IMR-90 (cell line): ENCODE data around the gene LRRC56. TPM values are rescaled to one million over a fixed set of nuclear protein-coding genes. Genes with fewer than 3 reads are reported as not detected.

Experiments
- ATAC-seq: fragments of 200-7000 bp; cut with Tn5 transposase; 2 replicates; pipeline ENCODE4 v1.9.1; 2020; ENCODE audit warnings: low read depth, mild to moderate bottlenecking, moderate library complexity
- BruUV-seq: library from RNA; stranded (reverse); fragments of 400-500 nt; replicated peaks from 2 replicates; lab custom pipeline; 2021; lab: Mats Ljungman, UMichigan
- CTCF ChIA-PET: fragments of 300-600 bp; formaldehyde crosslinking; extraction: SDS; loops from one replicate; lab custom pipeline; 2021; ENCODE audit warnings: antibody characterized with exemption; lab: Yijun Ruan, JAX
- POLR2A ChIA-PET: fragments of 300-600 bp; sonication (Branson Sonifier 250); formaldehyde crosslinking; loops from one replicate; lab custom pipeline; 2022; ENCODE audit warnings: antibody characterized with exemption; ENCODE audit not compliant: unreplicated experiment; lab: Charles Lee
- DNase-seq: peaks from one replicate; pipeline ENCODE4 v3.0.0; 2013
- H2AFZ ChIP-seq: replicated peaks from 2 replicates; pipeline ENCODE3; 2013; ENCODE audit warnings: low read length, mild to moderate bottlenecking; ENCODE audit not compliant: poor library complexity
- H2AK5ac ChIP-seq: 2 replicates; pipeline ENCODE4 v1.6.1; 2013; ENCODE audit warnings: low read depth, low read length, inconsistent platforms
- H2AK9ac ChIP-seq: replicated peaks from 2 replicates; pipeline ENCODE3; 2013; ENCODE audit warnings: mild to moderate bottlenecking, low read depth, low read length, moderate library complexity; ENCODE audit not compliant: poor library complexity
- H2BK120ac ChIP-seq: 2 replicates; pipeline ENCODE4 v1.6.1; 2013; ENCODE audit warnings: low read depth, low read length, inconsistent platforms
- H2BK15ac ChIP-seq: 3 replicates; pipeline ENCODE4 v1.6.1; 2013; ENCODE audit warnings: low read depth, low read length, inconsistent platforms
- H2BK20ac ChIP-seq: 2 replicates; pipeline ENCODE4 v1.6.1; 2013; ENCODE audit warnings: low read depth, mild to moderate bottlenecking, inconsistent platforms, low read length, moderate library complexity
- H2BK5ac ChIP-seq: 2 replicates; pipeline ENCODE4 v1.6.1; 2013; ENCODE audit warnings: mild to moderate bottlenecking, low read depth, low read length, inconsistent platforms; ENCODE audit not compliant: poor library complexity, severe bottlenecking
- H3K14ac ChIP-seq: replicated peaks from 2 replicates; pipeline ENCODE4 v1.6.1; 2013; ENCODE audit warnings: low read depth, low read length, inconsistent platforms
- H3K18ac ChIP-seq: 2 replicates; pipeline ENCODE4 v1.6.1; 2013; ENCODE audit warnings: low read depth, low read length, control low read depth
- H3K23ac ChIP-seq: 2 replicates; pipeline ENCODE4 v1.6.1; 2013; ENCODE audit warnings: low read depth, low read length, inconsistent platforms
- H3K27ac ChIP-seq: 2 replicates; pipeline ENCODE4 v1.5.1; 2013; ENCODE audit warnings: mild to moderate bottlenecking, control low read depth, low read length; ENCODE audit not compliant: insufficient read depth
- H3K27me3 ChIP-seq: 2 replicates; pipeline ENCODE4 v1.6.1; 2013; ENCODE audit warnings: low read length; ENCODE audit not compliant: control insufficient read depth, insufficient read depth
- H3K36me3 ChIP-seq: 2 replicates; pipeline ENCODE4 v1.6.1; 2013; ENCODE audit warnings: low read length, mixed read lengths; ENCODE audit not compliant: control insufficient read depth, insufficient read depth
- H3K4ac ChIP-seq: 2 replicates; pipeline ENCODE4 v1.6.1; 2013; ENCODE audit warnings: low read depth, low read length, inconsistent platforms
- H3K4me1 ChIP-seq: 2 replicates; pipeline ENCODE4 v1.6.1; 2013; ENCODE audit warnings: low read length, mixed read lengths; ENCODE audit not compliant: control insufficient read depth, insufficient read depth
- H3K4me2 ChIP-seq: 2 replicates; pipeline ENCODE4 v1.6.1; 2013; ENCODE audit warnings: low read depth, mild to moderate bottlenecking, control low read depth, low read length, moderate library complexity
- H3K4me3 ChIP-seq: 2 replicates; pipeline ENCODE4 v1.5.1; 2013; ENCODE audit warnings: low read depth, mild to moderate bottlenecking, control low read depth, low read length, moderate library complexity; ENCODE audit not compliant: insufficient read depth
- H3K56ac ChIP-seq: 2 replicates; pipeline ENCODE4 v1.6.1; 2013; ENCODE audit warnings: low read length, inconsistent platforms; ENCODE audit not compliant: insufficient read depth; ENCODE audit errors: extremely low read depth
- H3K79me1 ChIP-seq, 2 experiments: 2 replicates each; pipeline ENCODE4 v1.6.1; 2013; ENCODE audit warnings: low read length in 2 of 2, inconsistent platforms in 1 of 2, low read depth in 1 of 2
- H3K9ac ChIP-seq: 2 replicates; pipeline ENCODE4 v1.6.1; 2013; ENCODE audit warnings: low read depth, low read length, control low read depth
- H3K9me1 ChIP-seq: 2 replicates; pipeline ENCODE4 v1.6.1; 2013; ENCODE audit warnings: low read length, inconsistent platforms; ENCODE audit not compliant: insufficient read depth
- H3K9me3 ChIP-seq: 2 replicates; pipeline ENCODE4 v1.6.1; 2013; ENCODE audit warnings: low read length; ENCODE audit not compliant: control insufficient read depth, insufficient read depth
- H4K20me1 ChIP-seq: 2 replicates; pipeline ENCODE4 v1.6.1; 2013; ENCODE audit warnings: low read length, inconsistent platforms; ENCODE audit not compliant: insufficient read depth
- H4K5ac ChIP-seq: 2 replicates; pipeline ENCODE4 v1.6.1; 2013; ENCODE audit warnings: mild to moderate bottlenecking, low read depth, low read length, control low read depth
- H4K8ac ChIP-seq, 2 experiments: 2 replicates each; pipeline ENCODE4 v1.6.1; 2013; ENCODE audit warnings: low read depth in 2 of 2, low read length in 2 of 2, control low read depth in 1 of 2, inconsistent platforms in 1 of 2
- H4K91ac ChIP-seq: 2 replicates; pipeline ENCODE4 v1.6.1; 2013; ENCODE audit warnings: low read depth, low read length, inconsistent platforms; ENCODE audit not compliant: insufficient read depth
- BHLHE40 ChIP-seq: fragments of 150-350 bp; IDR thresholded peaks from 2 replicates; pipeline ENCODE4 v1.6.1; 2016; ENCODE audit warnings: mild to moderate bottlenecking, low read depth, low read length
- CHD1 ChIP-seq: IDR thresholded peaks from 2 replicates; pipeline ENCODE4 v1.6.1; 2012; ENCODE audit warnings: low read depth, low read length, improper control_type of control experiment
- FOS ChIP-seq: fragments of 150-350 bp; IDR thresholded peaks from 2 replicates; pipeline ENCODE4 v1.6.1; 2016; ENCODE audit warnings: low read depth, low read length
- MXI1 ChIP-seq: IDR thresholded peaks from 2 replicates; pipeline ENCODE4 v1.6.1; 2012; ENCODE audit warnings: low read depth, mild to moderate bottlenecking, low read length, moderate library complexity, borderline replicate concordance
- NFE2L2 ChIP-seq: fragments of 150-350 bp; IDR thresholded peaks from 2 replicates; pipeline ENCODE4 v1.6.1; 2016; ENCODE audit warnings: low read depth, mild to moderate bottlenecking, low read length
- RAD21 ChIP-seq: IDR thresholded peaks from 2 replicates; pipeline ENCODE4 v1.6.1; 2012; ENCODE audit warnings: low read length, improper control_type of control experiment
- RFX5 ChIP-seq: IDR thresholded peaks from 2 replicates; pipeline ENCODE4 v1.8.0; 2012; ENCODE audit warnings: low read depth, mild to moderate bottlenecking, low read length, moderate library complexity
- SMC3 ChIP-seq: fragments of 150-350 bp; IDR thresholded peaks from 2 replicates; pipeline ENCODE4 v1.6.1; 2016; ENCODE audit warnings: low read depth, mild to moderate bottlenecking, antibody characterized with exemption, low read length, moderate library complexity
- WGBS, 2 experiments: methylation state at CpG; one replicate each; pipeline versions ENCODE4 v1.1.5 to v1.1.7; 2013; ENCODE audit warnings: missing lambda C conversion rate in 2 of 2; ENCODE audit not compliant: insufficient read length in 1 of 2; ENCODE audit errors: extremely low coverage in 2 of 2; 5-methylcytosine and 5-hydroxymethylcytosine counted together
- dilution Hi-C: fragments of 300-500 bp; cut with HindIII; formaldehyde crosslinking; loops from one replicate; pipeline ENCODE4 v1.14.3; 2018; ENCODE audit warnings: low sequenced_read_pairs; ENCODE audit not compliant: unreplicated experiment
- in situ Hi-C: fragments of 300-500 bp; cut with MboI; formaldehyde crosslinking; loops from 3 replicates; pipeline ENCODE4 v1.14.3; 2019; ENCODE audit warnings: low sequenced_read_pairs, inconsistent platforms, mixed read lengths
- intact Hi-C: fragments of 100-400 bp; cut with micrococcal nuclease; formaldehyde crosslinking; loops from 2 replicates; pipeline ENCODE4 v1.10.0; 2022
- polyA plus RNA-seq, 3 experiments: library from polyadenylated mRNA; depleted of rRNA; stranded (reverse); fragments of >200 nt; gene quantifications; 2 replicates each; pipeline ENCODE4 v1.2.3, GENCODE V29; 2012; ENCODE audit warnings: low replicate concordance in 1 of 3
- total RNA-seq: library from RNA; depleted of rRNA; stranded (reverse); fragments of >200 nt; gene quantifications from 2 replicates; pipeline ENCODE4 v1.2.3, GENCODE V29; 2012
- TF ChIP-seq, protein P1 (sequence below): conservative IDR thresholded peaks from 2 replicates; pipeline ENCODE4 v1.5.1; 2012; ENCODE audit warnings: mild to moderate bottlenecking, low read depth, low read length, improper control_type of control experiment
- TF ChIP-seq, protein P2 (sequence below): fragments of 150-350 bp; IDR thresholded peaks from 2 replicates; pipeline ENCODE4 v1.6.1; 2017; ENCODE audit warnings: mild to moderate bottlenecking, antibody characterized with exemption, low read length, low read depth

LRRC56 gene
- total and polyA plus RNA-seq, 2 of the 4 experiments (the other 2 are of a cell fraction): 0.36 to 1.3 TPM

DNA sequence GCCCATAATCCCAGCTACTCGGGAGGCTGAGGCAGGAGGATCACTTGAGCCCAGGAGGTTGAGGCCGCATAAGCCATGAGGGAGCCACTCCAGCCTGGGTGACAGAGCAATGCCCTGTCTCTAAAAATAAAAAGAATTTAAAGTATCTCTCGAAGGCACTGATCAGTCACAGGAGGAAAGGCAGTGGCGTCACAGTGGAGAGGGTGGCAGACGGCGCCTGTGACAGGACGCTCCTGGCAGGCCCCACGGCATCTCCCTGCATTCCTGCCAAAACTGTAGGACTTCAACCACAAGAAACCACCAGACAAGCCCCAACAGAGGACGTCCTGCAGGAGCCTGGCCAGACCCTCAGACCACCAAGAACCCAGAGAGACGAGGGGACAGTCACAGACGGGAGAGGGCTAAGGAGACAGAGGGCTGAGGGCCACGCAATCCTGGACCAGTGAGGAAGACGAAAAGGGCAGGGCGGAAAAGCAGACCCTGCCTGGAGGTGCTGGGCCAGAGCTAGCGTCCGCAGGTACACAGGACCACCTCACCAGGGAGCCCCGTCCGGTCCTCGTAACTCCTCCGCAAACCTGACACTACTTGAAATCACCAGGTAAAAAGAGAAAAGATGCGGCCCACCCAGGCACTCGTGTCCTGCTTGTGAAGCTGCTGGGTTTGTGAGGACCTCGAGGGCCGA is 36.2 kb upstream of the LRRC56 start:
- Histone ChIP-seq H3K14ac (no peak overlapping the region), H3K4me2 (no peak overlapping the region), H2BK120ac (no peak overlapping the region), H2BK15ac (no peak overlapping the region), H3K18ac (no peak overlapping the region), H3K9me1 (peaks cover 12% of the 10 kb centered on the region), H3K4me1 (peaks cover 9% of the 10 kb centered on the region; the same call in 1 of the 2 replicates), H4K5ac (no peak overlapping the region), H3K9me3 (peaks cover 2% of the 10 kb centered on the region; the same call in 1 of the 2 replicates), H4K8ac (no peak overlapping the region), H4K20me1 (peaks cover 18% of the 10 kb centered on the region), H3K27me3 (no peaks in the 10 kb centered on the region), H2BK20ac (no peak overlapping the region), H2AFZ (no peak overlapping the region), H3K9ac (no peak overlapping the region), H2BK5ac (no peak overlapping the region), H3K56ac (no peak overlapping the region), H3K4ac (no peak overlapping the region), H2AK5ac (no peak overlapping the region), H3K79me1 (peaks cover 31 to 84% of the 10 kb centered on the region in 2 experiments), H3K27ac (no peak overlapping the region), H4K91ac (no peak overlapping the region), H3K23ac (no peak overlapping the region), H3K36me3 (peaks cover 54% of the 10 kb centered on the region), H3K4me3 (no peak overlapping the region), H2AK9ac (no peak overlapping the region)
- 93% methylated on average over 10 of the region's 24 CpGs; no CpG with 5 or more reads in 1 of the 2 experiments for WGBS, 2 experiments
- ChIA-PET POLR2A (no interaction called here), CTCF (no interaction called here)
- intact Hi-C loops (no loop called here), in situ Hi-C loops (no loop called here), dilution Hi-C loops (no loop called here)
- TF ChIP-seq MXI1: no peak
- TF ChIP-seq BHLHE40: no peak
- TF ChIP-seq, protein P1, sequence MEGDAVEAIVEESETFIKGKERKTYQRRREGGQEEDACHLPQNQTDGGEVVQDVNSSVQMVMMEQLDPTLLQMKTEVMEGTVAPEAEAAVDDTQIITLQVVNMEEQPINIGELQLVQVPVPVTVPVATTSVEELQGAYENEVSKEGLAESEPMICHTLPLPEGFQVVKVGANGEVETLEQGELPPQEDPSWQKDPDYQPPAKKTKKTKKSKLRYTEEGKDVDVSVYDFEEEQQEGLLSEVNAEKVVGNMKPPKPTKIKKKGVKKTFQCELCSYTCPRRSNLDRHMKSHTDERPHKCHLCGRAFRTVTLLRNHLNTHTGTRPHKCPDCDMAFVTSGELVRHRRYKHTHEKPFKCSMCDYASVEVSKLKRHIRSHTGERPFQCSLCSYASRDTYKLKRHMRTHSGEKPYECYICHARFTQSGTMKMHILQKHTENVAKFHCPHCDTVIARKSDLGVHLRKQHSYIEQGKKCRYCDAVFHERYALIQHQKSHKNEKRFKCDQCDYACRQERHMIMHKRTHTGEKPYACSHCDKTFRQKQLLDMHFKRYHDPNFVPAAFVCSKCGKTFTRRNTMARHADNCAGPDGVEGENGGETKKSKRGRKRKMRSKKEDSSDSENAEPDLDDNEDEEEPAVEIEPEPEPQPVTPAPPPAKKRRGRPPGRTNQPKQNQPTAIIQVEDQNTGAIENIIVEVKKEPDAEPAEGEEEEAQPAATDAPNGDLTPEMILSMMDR: no peak
- TF ChIP-seq FOS: no peak
- TF ChIP-seq CHD1: no peak
- no peak for TF ChIP-seq RAD21
- TF ChIP-seq RFX5: no peak
- TF ChIP-seq NFE2L2: no peak
- TF ChIP-seq, protein P2, sequence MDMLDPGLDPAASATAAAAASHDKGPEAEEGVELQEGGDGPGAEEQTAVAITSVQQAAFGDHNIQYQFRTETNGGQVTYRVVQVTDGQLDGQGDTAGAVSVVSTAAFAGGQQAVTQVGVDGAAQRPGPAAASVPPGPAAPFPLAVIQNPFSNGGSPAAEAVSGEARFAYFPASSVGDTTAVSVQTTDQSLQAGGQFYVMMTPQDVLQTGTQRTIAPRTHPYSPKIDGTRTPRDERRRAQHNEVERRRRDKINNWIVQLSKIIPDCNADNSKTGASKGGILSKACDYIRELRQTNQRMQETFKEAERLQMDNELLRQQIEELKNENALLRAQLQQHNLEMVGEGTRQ: no peak
- TF ChIP-seq SMC3: no peak
- no peak for ATAC-seq
- DNase-seq: no peak
- BruUV-seq: no TSS peak
